Loucy (cell line): Measurements from ENCODE around the gene ELP6.

ENCODE experiments used
- H2AFZ ChIP-seq: fragments of 200-600 bp; sonication (generic); 2 replicates; pipeline ENCODE4 v1.6.0; 2016; ENCODE audit warnings: antibody characterized with exemption, mild to moderate bottlenecking, low read length, moderate library complexity
- H3F3A ChIP-seq: fragments of 200-600 bp; 2 replicates; pipeline ENCODE4 v1.6.0; 2016; ENCODE audit warnings: antibody characterized with exemption, low read depth, mild to moderate bottlenecking
- H3K27me3 ChIP-seq: fragments of 200-600 bp; sonication (generic); 2 replicates; pipeline ENCODE4 v1.6.1; 2014; ENCODE audit warnings: low read length, mild to moderate bottlenecking; ENCODE audit not compliant: insufficient read depth, poor library complexity, severe bottlenecking
- H3K36me3 ChIP-seq: fragments of 200-600 bp; sonication (generic); 2 replicates; pipeline ENCODE4 v1.6.1; 2016; ENCODE audit warnings: low read length; ENCODE audit not compliant: insufficient read depth
- H3K4me1 ChIP-seq: fragments of 200-600 bp; sonication (generic); 2 replicates; pipeline ENCODE4 v1.5.1; 2014; ENCODE audit warnings: low read length, mild to moderate bottlenecking; ENCODE audit not compliant: insufficient read depth, poor library complexity, severe bottlenecking
- H3K4me2 ChIP-seq: fragments of 200-600 bp; sonication (generic); 2 replicates; pipeline ENCODE4 v1.6.0; 2014; ENCODE audit warnings: antibody characterized with exemption, low read length, low read depth, mild to moderate bottlenecking; ENCODE audit not compliant: poor library complexity, severe bottlenecking
- H3K4me3 ChIP-seq: fragments of 200-600 bp; sonication (generic); 2 replicates; pipeline ENCODE4 v1.5.1; 2014; ENCODE audit warnings: low read length, mild to moderate bottlenecking, mixed read lengths; ENCODE audit not compliant: poor library complexity, severe bottlenecking
- H3K79me2 ChIP-seq: fragments of 200-600 bp; sonication (generic); 2 replicates; pipeline ENCODE4 v1.6.1; 2014; ENCODE audit warnings: low read length; ENCODE audit not compliant: insufficient read depth
- H3K9ac ChIP-seq: fragments of 200-600 bp; sonication (generic); 2 replicates; pipeline ENCODE4 v1.6.0; 2014; ENCODE audit warnings: mild to moderate bottlenecking, low read depth, low read length, moderate library complexity; ENCODE audit not compliant: poor library complexity, severe bottlenecking
- H3K9me2 ChIP-seq: fragments of 200-600 bp; sonication (generic); replicated peaks from 2 replicates; pipeline ENCODE4 v1.6.1; 2016; ENCODE audit warnings: low read depth, low read length, mixed read lengths
- H3K9me3 ChIP-seq: fragments of 200-600 bp; sonication (generic); 2 replicates; pipeline ENCODE4 v1.6.1; 2014; ENCODE audit warnings: mild to moderate bottlenecking, antibody characterized with exemption, low read length, low read depth; ENCODE audit not compliant: insufficient read depth
- H4K20me1 ChIP-seq: fragments of 200-600 bp; sonication (generic); 2 replicates; pipeline ENCODE4 v1.6.0; 2014; ENCODE audit warnings: antibody characterized with exemption, low read length, mild to moderate bottlenecking; ENCODE audit not compliant: insufficient read depth, poor library complexity, severe bottlenecking
- EZH2phosphoT487 ChIP-seq: fragments of 200-600 bp; IDR thresholded peaks from 2 replicates; pipeline ENCODE4 v1.6.1; 2018; ENCODE audit warnings: antibody characterized with exemption, mild to moderate bottlenecking, moderate library complexity, borderline replicate concordance
- TF ChIP-seq, protein P1 (sequence below): fragments of 200-600 bp; sonication (generic); conservative IDR thresholded peaks from 2 replicates; pipeline ENCODE4 v1.5.1; 2014; ENCODE audit warnings: mild to moderate bottlenecking, antibody characterized with exemption, low read length

The ELP6 gene

DNA sequence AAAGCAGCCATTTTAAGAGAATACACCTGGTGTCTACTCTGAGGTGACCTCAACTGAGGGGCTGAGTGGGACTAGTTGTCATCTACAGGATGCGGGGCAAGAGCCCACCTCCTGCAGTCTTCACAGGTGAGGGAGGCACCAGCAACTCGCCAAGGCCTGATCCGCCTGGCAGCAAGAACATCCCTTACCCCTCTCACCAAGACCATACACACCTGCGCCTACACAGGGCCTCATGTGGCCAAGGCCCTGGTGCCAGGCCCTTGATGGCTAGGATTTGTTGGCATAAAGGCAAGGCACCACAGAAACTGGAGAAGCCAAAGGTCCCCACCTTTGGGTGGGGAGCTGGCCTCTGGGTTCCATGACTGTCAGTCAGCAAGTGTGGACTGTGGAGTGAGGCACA lies 18.4 kb downstream of the ELP6 start:
- no peaks in the 10 kb centered on the region for H4K20me1 ChIP-seq
- no peak overlapping the region for H3K4me2 ChIP-seq
- H3K9me2 ChIP-seq = no peaks in the 10 kb centered on the region
- no peaks in the 10 kb centered on the region for H3K9me3 ChIP-seq
- no peak overlapping the region for H2AFZ ChIP-seq
- no peak for TF ChIP-seq EZH2phosphoT487
- TF ChIP-seq, protein P1, sequence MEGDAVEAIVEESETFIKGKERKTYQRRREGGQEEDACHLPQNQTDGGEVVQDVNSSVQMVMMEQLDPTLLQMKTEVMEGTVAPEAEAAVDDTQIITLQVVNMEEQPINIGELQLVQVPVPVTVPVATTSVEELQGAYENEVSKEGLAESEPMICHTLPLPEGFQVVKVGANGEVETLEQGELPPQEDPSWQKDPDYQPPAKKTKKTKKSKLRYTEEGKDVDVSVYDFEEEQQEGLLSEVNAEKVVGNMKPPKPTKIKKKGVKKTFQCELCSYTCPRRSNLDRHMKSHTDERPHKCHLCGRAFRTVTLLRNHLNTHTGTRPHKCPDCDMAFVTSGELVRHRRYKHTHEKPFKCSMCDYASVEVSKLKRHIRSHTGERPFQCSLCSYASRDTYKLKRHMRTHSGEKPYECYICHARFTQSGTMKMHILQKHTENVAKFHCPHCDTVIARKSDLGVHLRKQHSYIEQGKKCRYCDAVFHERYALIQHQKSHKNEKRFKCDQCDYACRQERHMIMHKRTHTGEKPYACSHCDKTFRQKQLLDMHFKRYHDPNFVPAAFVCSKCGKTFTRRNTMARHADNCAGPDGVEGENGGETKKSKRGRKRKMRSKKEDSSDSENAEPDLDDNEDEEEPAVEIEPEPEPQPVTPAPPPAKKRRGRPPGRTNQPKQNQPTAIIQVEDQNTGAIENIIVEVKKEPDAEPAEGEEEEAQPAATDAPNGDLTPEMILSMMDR = no peak
- H3K79me2 ChIP-seq = no peaks in the 10 kb centered on the region
- H3K36me3 ChIP-seq = peaks cover 49% of the 10 kb centered on the region; the same call in 1 of the 2 replicates
- H3K9ac ChIP-seq = no peak overlapping the region
- H3K27me3 ChIP-seq = no peaks in the 10 kb centered on the region
- H3F3A ChIP-seq = no peaks in the 10 kb centered on the region
- no peak overlapping the region for H3K4me3 ChIP-seq
- no peaks in the 10 kb centered on the region for H3K4me1 ChIP-seq

DNA sequence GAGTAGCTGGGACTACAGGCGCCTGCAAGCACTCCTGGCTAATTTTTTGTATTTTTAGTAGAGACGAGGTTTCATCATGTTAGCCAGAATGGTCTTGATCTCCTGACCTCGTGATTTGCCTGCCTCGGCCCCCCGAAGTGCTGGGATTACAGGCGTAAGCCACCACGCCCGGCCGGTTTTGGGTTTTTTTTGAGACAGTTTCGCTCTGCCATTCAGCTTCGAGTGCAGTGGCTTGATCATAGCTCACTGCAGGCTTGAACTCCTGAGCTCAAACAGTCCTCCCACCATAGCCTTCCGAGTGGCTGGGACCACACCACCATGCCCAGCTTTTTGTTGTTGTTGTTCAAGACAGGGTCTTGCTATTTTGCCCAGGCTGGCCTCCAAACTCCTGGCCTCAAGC lies 21.7 kb downstream of the ELP6 start:
- H3K9me3 ChIP-seq = no peaks in the 10 kb centered on the region
- no peak overlapping the region for H3K9ac ChIP-seq
- no peak overlapping the region for H2AFZ ChIP-seq
- H3K27me3 ChIP-seq = no peaks in the 10 kb centered on the region
- H3K9me2 ChIP-seq = no peaks in the 10 kb centered on the region
- H3K79me2 ChIP-seq = no peaks in the 10 kb centered on the region
- no peaks in the 10 kb centered on the region for H3K4me1 ChIP-seq
- TF ChIP-seq EZH2phosphoT487 = no peak
- peaks cover 24% of the 10 kb centered on the region; the same call in 1 of the 2 replicates for H3K36me3 ChIP-seq
- H3F3A ChIP-seq = no peaks in the 10 kb centered on the region
- no peak overlapping the region for H3K4me3 ChIP-seq
- no peaks in the 10 kb centered on the region for H4K20me1 ChIP-seq
- no peak overlapping the region for H3K4me2 ChIP-seq

DNA sequence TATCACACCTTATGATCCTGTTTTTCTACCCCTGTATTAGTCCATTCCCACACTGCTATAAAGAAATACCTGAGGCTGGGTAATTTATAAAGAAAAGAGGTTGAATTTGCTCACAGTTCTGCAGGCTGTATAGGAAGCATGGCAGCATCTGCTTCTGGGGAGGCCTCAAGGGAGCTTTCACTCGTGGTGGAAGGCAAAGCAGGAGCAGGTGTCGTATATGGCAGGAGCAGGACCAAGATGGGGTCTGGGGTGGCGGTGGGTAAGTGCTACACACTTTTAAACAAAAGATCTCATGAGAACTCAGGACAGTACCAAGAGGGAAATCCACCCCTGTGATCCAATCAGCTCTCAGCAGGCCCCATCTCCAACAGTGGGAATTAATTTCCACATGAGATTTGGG lies 22.3 kb downstream of the ELP6 start:
- no peaks in the 10 kb centered on the region for H3K79me2 ChIP-seq
- TF ChIP-seq, protein P1 = no peak
- no peak for TF ChIP-seq EZH2phosphoT487
- H3K27me3 ChIP-seq = no peaks in the 10 kb centered on the region
- no peak overlapping the region for H3K9ac ChIP-seq
- H2AFZ ChIP-seq = no peak overlapping the region
- no peaks in the 10 kb centered on the region for H3K9me3 ChIP-seq
- H3K4me1 ChIP-seq = no peaks in the 10 kb centered on the region
- H3K4me3 ChIP-seq = no peak overlapping the region
- H3K9me2 ChIP-seq = no peaks in the 10 kb centered on the region
- H3F3A ChIP-seq = no peaks in the 10 kb centered on the region
- H3K36me3 ChIP-seq = peaks cover 18% of the 10 kb centered on the region; the same call in 1 of the 2 replicates
- no peak overlapping the region for H3K4me2 ChIP-seq
- no peaks in the 10 kb centered on the region for H4K20me1 ChIP-seq

DNA sequence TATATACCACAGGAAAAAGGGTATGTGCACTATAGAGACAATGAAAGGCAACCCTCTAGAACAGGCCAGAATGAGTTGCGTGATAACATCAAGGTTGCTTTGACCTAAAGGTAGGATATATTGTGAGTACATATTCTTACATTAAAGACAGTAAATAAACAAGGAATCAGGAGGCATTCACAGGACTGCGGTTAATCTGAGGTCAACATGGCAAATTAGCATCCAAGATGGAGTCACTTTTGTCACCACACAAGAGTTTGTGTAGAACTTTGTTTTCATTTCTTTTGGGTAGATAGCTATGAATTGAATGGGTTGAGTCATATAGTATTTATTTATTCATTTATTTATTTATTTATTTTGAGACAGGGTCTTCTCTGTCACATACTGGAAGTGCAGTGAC lies 26.2 kb downstream of the ELP6 start:
- H3K36me3 ChIP-seq = no peaks in the 10 kb centered on the region; the same call in 1 of the 2 replicates
- H3K9me2 ChIP-seq = no peaks in the 10 kb centered on the region
- no peak for TF ChIP-seq EZH2phosphoT487
- TF ChIP-seq, protein P1 = no peak

More for the DNA sequence above, 26.2 kb downstream of the ELP6 start:
- Histone ChIP-seq H2AFZ (no peak overlapping the region), H3F3A (no peaks in the 10 kb centered on the region), H3K79me2 (no peaks in the 10 kb centered on the region), H3K4me1 (no peaks in the 10 kb centered on the region), H4K20me1 (no peaks in the 10 kb centered on the region), H3K4me3 (no peak overlapping the region), H3K27me3 (no peaks in the 10 kb centered on the region), H3K9me3 (no peaks in the 10 kb centered on the region), H3K4me2 (no peak overlapping the region), H3K9ac (no peak overlapping the region)
